H1 (cell line): ENCODE data around the gene STAC2. TPM values are rescaled to one million over a fixed set of nuclear protein-coding genes. Genes with fewer than 3 reads are reported as not detected.

Source experiments
- CBX5 ChIP-seq: fragments of 300-800, 300-1000 bp; sonication (generic); IDR thresholded peaks from 2 replicates; pipeline ENCODE4 v1.7.1; 2016; ENCODE audit warnings: antibody characterized with exemption, low read length, low read depth
- CHD7 ChIP-seq: fragments of 300-600 bp; sonication (generic); IDR thresholded peaks from 2 replicates; pipeline ENCODE4 v1.7.1; 2012; ENCODE audit warnings: low read length, moderate library complexity, mild to moderate bottlenecking, inconsistent platforms; ENCODE audit not compliant: insufficient replicate concordance
- JUN ChIP-seq: IDR thresholded peaks from 2 replicates; pipeline ENCODE4 v1.6.1; 2011; ENCODE audit warnings: low read depth, mild to moderate bottlenecking, improper control_type of control experiment, low read length
- PHF8 ChIP-seq: fragments of 200-600 bp; sonication (generic); conservative IDR thresholded peaks from 2 replicates; pipeline ENCODE4 v1.7.1; 2012; ENCODE audit warnings: low read depth, mild to moderate bottlenecking, inconsistent platforms, low read length, moderate library complexity
- RXRA ChIP-seq: IDR thresholded peaks from 2 replicates; pipeline ENCODE4 v1.6.1; 2011; ENCODE audit warnings: low read depth, mild to moderate bottlenecking, low read length, moderate library complexity; ENCODE audit not compliant: insufficient read depth
- SRF ChIP-seq: IDR thresholded peaks from 2 replicates; pipeline ENCODE4 v1.6.1; 2011; ENCODE audit warnings: mild to moderate bottlenecking, low read depth, low read length, moderate library complexity
- polyA plus RNA-seq, 7 experiments: library from polyadenylated mRNA; depleted of rRNA in 3 of 7; stranded (reverse) in 5 of 7; unstranded in 2 of 7; fragments of >200 nt in 5 of 7; fragments of 200-250 nt in 2 of 7; gene quantifications; 1 replicate in 5 of 7; 2 replicates in 1 of 7; 4 replicates in 1 of 7; pipeline versions ENCODE4 v1.2.1 to v1.2.3, GENCODE V29; 2011 to 2013; ENCODE audit warnings: missing spikeins in 2 of 7, mixed read lengths in 2 of 7
- total RNA-seq: library from RNA; stranded (reverse); fragmentation: NEBNext Ultra II Directional; extraction: Animal tissue kit (Norgen Biotek cat#: 25700); gene quantifications from 2 replicates; pipeline ENCODE4 v1.2.1, GENCODE V29; 2021
- TF ChIP-seq, protein P1 (sequence below): IDR thresholded peaks from 2 replicates; pipeline ENCODE4 v1.6.1; 2012; ENCODE audit warnings: inconsistent platforms

Gene STAC2
- total and polyA plus RNA-seq, 2 of the 8 experiments (the other 6 are each of a cell fraction or from before 2014, with no cell fraction given): 1.5 to 6.0 TPM

DNA sequence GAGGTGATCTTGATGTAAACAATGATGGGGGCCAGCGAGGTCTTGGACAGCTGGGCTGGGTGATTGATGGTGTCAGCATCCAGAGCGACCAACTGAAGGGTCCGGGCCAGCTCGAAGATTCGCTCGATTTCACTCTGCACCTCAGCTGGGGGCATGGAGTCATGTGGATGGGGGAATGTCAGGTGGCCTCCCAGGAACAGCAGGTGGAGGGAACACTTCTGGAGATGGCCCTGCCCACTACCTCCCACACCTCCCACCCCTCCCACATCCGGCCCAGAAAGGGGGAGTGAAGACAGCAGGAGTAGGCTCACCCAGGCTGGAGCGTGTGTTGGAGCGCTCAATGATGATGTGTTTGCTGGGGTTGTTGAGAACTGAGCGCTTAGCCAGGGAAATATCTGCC, 42.0 kb downstream of the STAC2 start (continued):
- TF ChIP-seq, protein P1, sequence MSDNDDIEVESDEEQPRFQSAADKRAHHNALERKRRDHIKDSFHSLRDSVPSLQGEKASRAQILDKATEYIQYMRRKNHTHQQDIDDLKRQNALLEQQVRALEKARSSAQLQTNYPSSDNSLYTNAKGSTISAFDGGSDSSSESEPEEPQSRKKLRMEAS: no peak
- TF ChIP-seq PHF8 (no peak), SRF (no peak), CBX5 (no peak), JUN (no peak), RXRA (no peak), CHD7 (no peak)
